ENCODE measurements around the gene PDIA2.

DNA sequence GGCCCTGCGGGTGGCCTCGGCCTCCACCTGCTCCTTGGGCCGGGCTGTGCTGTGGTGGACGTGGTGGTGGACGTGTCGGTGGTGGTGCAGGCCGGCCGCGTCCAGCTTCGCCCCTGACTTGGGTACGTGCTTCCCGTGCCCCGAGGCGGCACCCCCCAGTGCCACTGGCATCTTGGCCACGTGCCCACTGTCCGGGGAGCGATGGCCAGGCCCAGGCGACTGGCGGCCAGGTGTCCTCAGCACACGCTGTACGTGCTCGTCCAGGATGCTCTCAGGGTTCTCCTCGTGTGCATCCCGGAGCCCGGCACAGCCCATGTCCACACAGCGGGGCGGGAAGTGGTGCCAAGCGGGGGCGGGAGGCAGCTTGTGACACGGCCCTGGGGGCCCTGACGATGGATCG is 14.9 kb downstream of the PDIA2 start:
- TF ChIP-seq YY1 (IDR thresholded peaks at IDR 0.05; ENCODE audit: insufficient read depth, insufficient read length) (no peak), ZNF274 (IDR thresholded peaks at IDR 0.05; ENCODE audit: low read depth, low read length) (no peak), SUZ12 (IDR thresholded peaks at IDR 0.05; ENCODE audit: extremely low read depth, insufficient read depth, insufficient read length) (no peak)

Data from NT2/D1 (cell line).